ENCODE data around the gene ALDH4A1.
"Not testable (repeated sequence)": the region's sequence is repeated elsewhere in the genome, so short reads cannot be mapped to it uniquely, and the experiment has no call there.

Gene ALDH4A1

DNA sequence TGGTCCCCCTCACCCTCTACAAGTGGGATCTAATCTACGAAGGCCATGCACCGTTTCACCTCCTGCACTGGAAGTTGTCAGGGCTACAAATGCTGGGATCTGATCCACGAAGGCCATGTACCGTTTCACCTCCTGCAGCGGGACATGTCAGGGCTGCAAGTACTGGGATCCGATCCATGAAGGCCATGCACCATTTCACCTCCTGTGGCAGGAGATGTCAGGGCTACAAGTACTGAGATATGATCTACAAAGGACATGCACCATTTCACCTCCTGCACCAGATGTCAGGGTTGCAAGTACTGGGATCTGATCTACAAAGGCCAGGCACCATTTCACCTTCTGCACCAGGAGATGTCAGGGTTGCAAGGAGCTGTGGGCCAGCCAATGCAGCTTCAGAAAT lies 7.0 kb downstream of the ALDH4A1 start:
- DNase-seq, result no peak

DNA sequence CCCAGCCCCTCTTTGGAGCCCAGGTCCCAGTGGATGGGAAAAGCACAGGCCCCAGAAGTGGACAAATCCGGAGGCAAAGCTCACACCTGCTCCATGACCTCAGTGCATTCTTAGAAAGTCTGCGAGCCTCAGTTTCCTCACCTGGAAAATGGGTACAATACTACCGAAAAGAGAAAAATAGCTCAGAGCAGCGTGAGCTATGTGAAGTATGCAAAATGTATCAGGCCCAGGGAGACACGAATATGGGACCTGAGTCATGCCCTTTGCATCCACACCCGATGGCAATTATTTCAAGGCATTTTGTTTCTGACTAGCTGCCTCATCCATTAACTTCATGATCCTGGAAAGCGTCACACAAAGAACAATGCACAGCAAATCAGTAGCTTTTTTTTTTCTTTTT lies 9.2 kb downstream of the ALDH4A1 start:
- no peak for DNase-seq

DNA sequence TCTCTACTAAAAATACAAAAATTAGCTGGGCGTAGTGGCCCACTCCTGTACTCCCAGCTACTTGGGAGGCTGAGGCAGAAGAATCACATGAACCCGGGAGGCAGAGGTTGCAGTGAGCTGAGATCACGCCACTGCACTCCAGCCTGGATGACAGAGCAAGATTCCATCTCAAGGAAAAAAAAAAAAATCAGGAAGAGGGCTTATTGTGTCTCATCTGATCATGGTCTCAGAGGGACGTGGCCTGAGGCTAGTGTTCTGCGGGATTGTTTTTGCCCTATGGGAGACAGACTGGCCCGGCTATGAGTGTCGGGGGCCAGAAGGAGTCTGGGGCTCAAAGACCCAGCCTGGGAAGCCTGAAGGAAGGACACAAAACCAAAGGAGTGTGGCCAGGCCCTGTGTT lies 10.5 kb downstream of the ALDH4A1 start:
- DNase-seq, result not testable (repeated sequence)

DNA sequence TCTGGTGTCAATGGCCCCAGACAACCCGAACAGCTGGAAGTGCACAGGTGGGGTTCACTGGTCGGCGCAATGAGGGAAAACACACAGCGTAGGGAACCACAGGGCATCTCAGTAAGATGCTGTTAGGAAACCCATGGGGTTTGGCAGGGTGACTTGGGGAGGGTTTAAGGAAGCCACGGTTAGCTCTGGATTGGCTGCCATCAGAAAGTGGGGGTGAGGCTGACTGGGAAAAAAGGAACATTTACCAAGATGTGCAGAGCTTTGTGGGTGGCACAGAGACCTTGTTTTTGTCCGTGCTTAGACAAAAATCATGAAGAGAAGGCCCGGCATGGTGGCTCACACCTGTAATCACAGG lies 11.0 kb downstream of the ALDH4A1 start:
- no peak for DNase-seq

DNA sequence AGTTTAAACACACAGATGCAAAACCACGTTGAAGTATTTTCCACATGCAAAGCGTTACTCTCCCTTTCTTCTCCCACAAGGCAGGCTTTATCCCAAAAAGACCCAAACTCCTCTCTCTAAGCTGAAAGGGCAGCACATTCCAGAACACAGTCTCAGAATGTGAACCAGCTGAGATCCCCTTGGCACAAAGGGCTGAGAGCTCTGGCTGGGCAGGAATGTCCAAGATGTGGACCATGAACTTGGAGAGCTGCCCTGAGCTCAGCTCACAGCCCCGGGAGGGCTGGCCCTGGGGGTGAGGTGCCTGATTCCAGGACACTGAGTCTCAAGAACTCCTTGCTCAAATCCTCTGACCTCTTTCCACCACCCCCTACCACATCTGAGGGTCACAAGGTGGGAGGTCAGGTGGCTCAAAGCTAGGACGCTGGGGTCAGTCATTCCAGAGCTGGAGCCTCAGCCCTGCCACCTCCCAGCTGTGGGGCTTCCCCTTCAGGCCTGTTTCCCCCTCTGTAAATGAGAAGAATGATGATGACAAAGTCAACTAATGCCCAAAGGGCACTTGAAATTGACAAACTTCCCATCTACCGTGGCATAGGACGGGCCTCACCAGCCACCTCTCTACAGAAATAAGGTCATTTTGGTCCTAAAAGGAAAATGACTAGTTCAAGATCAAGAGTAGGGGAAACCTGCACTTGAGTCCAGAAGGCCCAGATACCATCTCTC lies 11.5 kb downstream of the ALDH4A1 start:
- no peak for DNase-seq

DNA sequence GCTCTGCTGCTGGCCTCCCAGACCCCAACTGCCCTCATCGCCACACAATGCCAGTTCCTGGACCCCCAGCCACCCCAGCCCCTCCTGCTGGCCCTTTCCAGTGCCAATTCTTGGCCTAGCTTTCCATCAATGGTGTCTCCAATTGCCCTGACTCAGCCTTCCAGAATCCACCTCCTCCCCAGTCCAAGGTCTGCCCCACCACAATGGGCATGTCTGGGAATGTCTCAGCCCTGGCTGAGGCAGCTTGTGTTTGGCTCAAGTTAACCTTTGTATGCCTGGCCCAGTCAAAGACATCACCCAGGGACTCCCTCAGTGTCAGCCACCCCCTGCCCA lies 16.4 kb downstream of the ALDH4A1 start:
- no peak for DNase-seq

DNA sequence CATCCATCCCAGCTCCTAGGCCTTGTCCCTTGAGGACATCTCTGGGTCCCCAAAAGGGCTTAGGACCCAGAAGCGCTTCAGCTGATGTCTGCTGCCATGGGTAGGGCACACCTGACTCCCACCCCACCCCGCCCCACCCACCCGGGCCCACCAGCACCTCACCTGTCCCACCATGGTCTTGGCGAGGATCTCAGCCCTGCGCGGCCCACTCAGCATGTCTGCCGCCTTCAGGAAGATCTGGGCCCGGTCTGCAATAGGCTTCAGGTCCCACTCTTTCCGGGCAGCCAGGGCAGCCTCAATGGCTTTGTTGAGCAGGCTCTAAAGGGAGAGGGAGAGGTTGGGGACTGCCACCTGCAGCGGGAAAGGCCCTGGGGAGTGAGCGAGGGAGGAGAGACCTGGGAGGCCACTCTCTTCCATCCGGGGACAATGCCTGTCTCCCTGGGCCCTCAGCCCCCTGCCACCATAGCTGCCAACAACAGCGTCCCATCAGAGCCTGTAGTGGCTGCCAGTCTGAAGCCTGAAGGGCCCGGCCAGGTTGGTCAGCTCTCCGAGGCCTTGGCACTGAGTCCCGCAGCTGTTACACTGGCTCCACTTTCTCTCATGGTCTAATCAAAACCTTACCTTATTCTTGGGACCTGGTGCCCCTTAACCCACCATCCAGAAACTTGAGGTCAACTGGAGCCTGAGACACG lies 16.9 kb downstream of the ALDH4A1 start:
- no peak for DNase-seq

DNA sequence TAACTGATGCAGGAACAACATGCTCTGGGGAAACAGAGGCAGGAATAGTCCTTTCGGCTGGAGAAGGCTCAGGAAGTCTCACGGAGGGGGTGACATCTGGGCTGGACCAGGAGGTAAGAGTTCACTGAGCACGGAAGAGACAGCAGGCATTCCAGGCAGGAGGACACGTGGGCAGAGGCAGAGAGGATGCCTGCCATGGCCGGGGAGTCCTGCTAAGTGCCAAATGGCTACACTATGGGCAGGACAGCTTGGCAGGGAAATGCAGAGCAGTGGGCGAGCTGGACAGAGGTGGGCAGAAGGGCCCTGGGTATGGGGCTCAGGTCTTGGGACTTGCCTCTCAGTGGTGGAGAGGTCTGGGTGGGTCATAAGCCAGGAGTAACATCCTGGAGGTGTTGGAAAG lies 17.6 kb downstream of the ALDH4A1 start:
- DNase-seq, result no peak

DNA sequence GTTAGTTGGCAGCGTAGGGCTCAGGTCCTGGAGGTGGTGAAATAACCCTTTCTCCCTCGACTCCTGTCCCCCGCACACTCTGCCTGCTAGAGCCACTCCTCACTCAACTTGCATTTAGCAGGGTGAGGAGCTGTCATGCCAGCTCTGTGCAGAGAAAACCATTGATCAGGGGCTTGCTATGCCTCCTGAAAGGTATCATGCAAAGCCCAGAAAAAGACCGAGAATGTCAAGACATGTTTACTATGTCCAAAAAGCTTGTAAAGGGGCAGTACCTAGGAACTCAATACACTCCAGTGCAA lies 18.0 kb downstream of the ALDH4A1 start:
- no peak for DNase-seq

DNA sequence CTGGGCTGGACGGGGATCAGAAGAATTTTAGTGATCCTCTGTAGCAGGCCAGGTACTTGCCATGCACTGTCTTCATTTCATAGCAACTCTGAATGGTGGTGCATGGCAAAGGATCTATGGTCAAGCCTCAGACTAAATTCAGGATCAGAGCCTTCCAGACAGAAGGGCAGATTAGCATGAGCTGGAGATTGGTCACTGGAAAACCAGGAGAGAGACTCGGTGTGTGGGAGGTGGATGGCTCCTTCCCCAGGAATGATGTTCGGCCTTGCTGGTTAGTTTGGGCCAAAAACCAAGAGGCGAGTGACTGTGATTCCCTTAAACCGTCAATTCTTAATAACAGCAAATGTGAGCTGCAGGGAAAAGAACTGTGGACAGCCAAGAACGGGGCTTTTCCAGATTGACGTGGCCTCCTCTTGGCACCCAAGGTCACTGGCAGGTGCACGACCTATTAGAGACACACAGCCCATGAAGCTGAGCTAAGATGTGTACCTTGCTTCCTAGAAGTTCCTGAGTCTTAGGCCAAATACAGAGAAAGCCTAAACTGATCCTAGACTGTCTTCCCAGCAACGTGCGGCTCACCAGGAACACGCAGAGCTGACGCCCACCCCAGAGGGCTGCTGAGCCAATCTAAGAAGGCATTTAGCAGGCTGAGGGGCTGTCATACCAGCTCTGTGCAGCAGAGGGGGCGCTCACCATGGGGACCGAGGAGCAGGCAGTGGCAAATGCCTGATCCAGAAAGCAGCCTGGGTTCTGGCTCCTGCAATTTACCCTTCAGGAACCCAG lies 18.5 kb downstream of the ALDH4A1 start:
- peak; percentile 24 to 37 for DNase-seq

DNA sequence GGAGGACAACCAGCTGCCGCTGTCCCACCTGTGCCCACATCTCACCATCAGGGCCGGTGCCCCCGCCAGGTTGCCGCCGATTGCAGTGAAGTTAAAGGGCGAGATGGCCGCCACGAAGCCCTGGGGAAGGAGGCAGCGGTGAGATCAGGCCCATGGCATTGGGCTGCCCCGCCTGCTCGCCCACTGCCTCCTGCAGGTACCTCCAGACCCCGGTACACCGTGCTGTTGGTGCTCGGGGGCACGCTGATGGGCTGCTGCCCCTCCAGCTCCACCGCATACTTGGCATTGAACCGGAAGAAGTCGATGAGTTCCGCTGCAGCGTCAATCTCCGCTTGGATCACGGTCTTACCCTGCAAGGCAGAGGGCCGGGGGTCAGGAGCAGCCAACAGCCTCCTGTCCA lies 19.3 kb downstream of the ALDH4A1 start:
- DNase-seq, result no peak

DNA sequence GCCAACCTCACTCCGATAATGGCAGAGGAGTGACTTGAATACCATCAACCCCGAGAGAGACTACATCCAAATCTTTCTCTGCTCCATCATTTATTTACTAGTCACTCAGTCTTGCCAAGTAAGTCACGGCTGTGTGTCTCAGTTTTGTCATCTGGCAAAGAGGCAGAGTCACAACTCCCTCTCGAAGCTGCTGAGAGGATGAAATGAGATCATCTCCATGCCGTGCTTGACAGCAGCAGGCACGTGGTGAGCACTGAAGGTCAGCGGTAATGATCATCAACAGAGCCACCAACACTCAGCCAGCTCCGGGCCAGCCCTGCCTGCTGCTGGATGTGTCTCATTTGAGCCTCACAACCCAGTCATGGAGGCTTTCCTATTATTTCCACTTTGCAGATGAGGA lies 19.9 kb downstream of the ALDH4A1 start:
- DNase-seq, result no peak

DNA sequence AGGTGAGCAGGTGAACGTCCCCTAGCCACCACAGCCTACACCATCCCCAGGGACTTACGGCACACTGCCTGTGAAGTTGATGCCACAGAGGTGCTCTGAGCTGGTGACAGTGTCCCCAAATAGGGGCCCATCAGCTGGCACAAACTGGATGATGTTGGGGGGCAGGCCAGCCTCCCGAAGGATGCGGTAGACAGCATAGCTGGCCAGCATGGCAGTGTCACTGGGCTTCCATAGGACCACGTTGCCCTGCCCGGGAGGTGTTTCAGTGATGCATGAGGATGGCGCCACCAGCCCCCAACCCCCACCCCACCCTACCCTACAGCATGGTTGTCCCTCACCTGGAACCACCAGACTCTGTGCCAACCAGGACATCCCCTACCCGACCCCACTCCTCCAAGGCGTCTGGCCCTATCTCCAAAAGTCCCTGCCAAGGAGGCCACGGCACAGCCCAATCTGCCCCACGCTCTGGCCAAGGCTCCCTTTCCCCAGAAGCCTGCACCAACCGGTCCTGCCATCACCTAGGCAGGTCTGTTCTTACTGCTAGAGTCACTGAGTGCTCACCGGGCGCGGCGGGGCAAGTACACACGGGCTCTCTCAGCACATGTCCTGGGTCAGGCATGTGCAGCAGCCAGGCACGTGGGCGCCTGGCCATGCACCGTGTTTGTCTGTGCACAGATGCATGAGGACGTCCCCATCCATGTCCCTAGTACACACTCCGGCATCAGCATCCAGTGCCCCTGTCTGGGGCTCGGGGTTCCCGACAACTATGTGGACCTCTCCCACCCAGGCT lies 20.5 kb downstream of the ALDH4A1 start:
- no peak for DNase-seq

DNA sequence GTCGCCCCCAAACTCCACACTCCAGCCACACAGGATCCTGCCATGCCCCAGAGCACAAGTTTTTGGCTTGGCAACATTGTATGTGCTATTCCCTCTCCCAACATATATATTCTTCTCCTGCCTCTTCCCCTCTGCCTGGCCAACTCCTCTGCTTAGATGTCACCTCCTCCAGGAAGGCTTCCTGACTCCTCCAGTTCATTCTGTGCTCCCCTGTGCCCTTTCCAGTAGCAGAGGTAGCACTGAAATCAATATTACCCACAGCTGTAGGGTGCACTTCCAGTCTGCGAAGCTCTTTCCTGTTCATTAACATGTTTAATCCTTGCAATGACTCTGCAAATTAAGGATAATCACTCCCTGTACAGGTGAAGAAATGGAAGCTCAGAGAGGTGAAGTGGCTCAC lies 21.2 kb downstream of the ALDH4A1 start:
- DNase-seq, result no peak

DNA sequence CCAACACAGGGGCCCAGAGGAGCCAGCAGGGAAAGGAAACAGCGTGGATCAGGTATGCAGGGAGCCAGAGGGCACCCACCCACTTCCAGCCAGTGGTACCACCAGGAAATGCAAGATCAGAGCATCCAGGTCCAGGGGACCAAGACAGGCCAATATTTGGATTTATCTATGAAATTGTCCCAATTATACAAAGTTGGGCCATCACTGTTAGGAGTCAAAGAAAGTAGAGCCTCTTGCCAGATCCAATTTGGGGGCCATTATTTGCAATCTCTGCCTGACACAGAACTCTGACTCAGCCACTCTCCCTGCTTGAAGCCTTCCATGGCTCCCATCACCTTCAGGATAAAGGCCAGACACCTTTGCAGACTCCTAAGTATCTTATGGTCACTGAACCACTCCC lies 21.8 kb downstream of the ALDH4A1 start:
- no peak for DNase-seq

DNA sequence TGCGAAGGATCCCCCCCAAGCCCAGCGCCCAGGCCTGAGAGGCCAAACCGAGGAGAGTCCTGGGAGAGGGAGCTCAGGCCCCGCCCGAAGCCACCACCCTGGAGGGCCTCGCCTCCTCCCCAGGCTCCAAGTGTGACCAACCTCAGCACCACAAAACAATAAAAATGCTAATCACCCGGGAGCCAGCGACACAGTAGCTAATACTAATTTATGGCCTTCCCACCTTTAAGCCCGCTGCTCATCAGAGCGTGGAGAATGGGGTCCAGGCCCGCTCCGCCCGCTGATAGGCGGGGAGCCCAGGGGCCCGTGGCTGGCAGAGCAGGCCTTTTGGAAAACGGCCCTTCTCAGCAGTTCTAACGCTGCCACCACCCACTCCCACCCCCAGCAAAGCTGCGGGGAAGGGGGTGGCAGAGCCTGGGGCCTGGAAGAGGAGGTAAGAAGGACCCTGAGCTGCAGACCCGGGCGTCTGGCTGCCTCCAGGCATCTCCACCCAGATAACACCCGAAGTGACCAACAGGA lies 22.5 kb downstream of the ALDH4A1 start:
- DNase-seq, result no peak

DNA sequence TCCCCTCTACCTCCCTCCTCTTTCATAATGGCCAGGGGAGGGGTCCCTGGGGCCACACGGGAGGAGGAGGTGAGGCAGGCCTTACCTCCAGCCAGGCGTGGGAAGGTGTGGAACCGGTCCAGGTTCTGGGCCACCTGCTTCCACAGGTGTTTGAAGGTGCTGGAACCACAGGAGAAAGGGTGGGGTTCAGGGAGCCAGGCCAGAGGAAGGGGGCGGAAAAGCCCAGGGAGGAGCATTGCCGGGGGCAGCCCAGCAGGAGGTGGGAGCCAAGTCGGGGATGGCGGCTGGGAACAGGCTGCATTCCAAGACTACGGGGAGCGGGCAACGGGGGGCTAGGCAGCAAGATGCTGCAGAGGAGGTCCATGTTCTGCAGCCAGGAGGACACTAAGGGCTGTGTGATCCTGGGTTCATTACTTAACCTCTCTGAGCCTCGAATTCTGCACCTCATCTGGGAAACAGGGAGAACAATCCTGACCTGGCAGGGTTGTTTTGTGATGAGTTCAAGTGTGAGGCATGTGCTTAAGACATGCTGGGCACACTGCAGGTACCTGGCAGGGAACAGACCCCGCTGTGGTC lies 23.1 kb downstream of the ALDH4A1 start:
- DNase-seq, result no peak

DNA sequence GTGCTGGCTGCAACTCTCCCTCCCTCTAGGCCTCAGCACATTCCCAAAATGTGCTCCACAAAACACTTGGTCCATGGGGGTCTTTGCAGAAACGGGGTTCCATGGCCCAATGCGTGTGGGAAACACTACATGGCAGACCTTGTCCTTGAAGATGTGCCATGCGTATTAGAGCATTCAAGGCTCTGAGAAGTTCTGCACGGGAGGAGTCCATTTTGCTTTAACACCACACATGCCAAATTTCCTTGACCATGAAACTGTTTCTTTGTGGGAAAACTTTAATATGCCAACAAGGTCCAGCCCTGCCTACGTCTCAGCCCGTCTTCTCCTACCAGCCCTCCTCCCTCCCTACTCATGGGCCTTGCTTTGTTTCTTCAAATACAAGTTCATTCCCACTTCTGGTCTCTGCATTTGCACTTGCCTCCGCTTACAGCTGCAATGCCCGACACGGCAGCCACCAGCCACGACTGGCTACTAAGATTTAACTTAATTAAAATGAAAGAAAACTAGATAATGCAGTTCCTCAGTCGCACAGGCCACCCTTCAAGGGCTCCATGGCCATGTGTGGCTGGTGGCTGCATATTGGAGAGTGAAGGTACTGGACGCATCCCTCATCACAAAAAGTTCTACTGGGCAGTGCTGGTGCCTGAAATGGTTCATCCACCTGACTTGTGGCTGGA lies 23.7 kb downstream of the ALDH4A1 start:
- no peak for DNase-seq

DNA sequence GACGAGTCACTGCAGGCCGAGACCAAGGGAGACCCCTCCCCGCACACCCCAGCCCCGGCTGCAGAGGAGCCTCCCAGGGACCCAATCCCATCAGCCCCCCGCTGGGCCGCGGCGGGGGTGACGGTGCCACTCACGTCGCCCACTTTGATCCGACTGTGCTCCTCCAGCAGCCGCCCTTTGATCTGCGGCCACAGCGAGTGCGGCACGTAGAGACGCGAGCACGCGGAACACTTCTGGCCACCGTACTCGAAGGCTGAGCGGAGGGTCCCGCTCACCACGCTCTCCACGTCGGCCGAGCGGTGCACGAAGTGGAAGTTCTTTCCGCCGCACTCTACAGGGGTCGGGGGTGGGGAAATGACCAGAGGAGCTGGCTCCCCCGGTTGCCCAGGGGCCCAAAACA lies 25.1 kb downstream of the ALDH4A1 start:
- DNase-seq, result no peak

DNA sequence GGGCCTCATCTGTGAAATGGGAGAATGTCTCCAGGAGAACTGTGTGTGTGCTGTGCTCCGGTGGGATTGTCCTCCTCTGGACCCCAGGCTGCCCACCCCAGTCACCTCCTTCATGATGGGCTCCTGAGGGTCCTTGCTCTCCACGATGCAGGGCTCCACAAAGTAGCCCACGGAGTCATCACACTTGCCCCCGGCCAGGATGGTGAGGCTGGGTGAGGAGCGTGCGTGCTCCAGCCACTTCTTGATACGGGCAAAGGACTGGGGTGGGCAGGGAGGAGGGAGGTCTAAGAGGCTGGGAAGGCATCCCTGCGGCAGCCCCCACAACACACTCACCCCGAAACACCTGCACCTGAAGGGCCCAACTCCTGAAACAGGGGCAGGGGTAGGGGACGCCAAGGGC lies 26.1 kb downstream of the ALDH4A1 start:
- no peak for DNase-seq

DNA sequence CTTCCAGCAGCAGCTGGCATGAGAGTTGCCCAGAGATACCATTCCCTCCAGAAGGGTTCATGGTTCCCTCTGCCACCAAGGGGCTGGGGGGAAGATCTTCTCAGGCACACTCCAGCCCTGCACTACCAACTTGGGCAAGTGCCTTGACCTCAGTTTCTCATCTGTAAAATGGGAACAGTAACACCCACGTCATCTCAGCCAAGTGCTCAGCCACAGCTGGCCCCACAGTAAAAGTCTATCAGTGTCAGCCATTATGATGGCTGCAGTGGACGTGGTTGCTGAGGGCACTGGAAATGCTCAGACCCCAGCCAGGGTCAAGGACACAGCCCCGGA lies 26.6 kb downstream of the ALDH4A1 start:
- no peak for DNase-seq

DNA sequence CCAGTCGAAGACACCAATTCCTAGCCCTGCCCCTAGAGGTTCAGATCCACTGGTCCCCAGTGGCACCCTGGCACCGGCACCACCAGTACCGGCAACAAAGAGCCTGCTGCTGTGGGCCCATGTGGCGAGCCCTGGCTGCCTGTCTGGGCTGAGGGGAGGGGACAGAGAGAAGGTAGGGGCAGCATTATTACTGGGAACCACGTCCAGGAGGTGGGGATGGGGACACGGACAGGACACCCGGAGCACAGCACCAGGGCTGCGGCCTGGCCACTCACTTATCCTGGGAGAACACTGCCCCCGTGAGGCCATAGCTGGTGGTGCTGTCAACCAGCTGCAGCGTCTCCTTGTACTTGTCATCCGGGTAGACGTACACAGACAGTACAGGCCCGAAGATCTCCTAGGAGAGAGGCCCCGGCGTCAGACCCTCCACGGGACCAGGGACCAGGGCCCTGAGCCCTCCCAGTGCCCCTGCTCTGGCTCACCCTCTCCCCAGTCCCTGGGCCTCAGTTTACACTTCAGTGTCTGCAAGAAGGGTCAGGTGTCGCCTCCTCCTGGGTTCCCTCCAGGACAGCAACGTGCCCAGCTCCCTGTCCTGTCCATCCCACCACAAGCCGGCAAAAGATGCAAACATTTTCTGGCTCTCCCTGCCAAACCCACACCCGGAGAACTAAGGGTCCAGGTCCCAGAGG lies 27.1 kb downstream of the ALDH4A1 start:
- peak; percentile 48 to 52 for DNase-seq

Data from NCI-H2081 (cell line).